Fibroblast of the conjunctiva (primary cell): ENCODE results near the gene BBS9.
A peak's percentile ranks its signal among the peaks of the same experiment; 100 is the strongest.
"Not testable (repeated sequence)": the region's sequence is repeated elsewhere in the genome, so short reads cannot be mapped to it uniquely, and the experiment has no call there.

Experiments
- DNase-seq: peaks from one replicate; pipeline ENCODE4 v3.0.0-alpha.2; 2010; ENCODE audit warnings: low read depth

The BBS9 gene

DNA sequence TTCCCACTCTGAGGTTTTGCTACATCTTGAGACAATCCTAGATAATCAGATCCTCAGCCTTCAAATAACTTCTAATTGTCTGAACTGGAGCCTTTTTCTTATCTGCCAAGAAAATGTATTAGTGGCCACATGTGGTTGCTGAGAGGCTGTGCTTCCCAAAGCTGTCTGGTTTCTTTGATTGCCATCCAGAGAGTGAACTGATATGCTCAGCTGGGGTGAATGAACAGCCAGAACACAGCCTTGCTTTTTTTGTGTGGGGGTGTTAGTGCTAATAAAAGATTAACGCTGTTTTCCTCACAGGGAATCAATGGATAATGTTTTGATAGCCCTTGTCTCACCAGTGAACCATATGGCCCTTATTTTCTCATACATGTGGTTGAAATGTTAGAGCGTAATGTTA, 66.9 kb downstream of the BBS9 start:
- no peak for DNase-seq

DNA sequence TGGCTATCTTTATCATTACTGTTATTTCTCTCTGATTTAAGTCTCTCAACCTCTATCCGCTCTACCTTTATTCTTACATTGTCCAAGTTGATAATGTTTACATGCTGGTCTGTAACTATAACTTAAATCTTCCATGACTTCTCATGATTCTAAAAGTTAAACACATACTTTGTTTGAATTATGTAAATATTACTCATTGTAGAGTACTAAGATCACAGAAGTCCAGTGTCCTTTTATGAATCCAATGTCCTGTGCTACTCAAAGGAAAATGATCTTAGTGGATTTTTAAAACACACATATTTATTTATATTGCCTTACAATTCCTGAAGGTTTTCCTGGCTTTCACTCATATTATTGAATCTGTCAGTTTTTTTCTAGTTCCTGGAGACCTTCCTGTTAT, 70.9 kb downstream of the BBS9 start:
- DNase-seq = no peak

DNA sequence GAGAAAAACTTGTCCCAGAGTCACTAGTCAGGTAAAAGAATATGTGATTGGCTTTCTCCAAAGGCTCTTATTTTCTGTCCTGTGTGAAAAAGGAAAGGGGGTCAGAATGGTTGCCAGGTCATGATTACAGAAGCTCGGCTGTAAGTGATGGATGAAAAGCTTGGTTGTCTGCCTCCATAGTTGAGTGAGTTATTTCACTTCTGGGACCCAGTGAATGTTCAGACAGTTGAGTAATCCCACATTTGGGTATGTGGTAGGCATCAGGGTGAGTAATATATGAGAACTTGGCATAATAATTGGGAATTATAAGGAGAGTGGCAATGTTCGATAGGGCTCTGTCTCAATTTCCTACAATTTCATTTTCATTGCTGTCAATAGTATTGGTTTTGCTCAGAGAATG, 72.5 kb downstream of the BBS9 start:
- no peak for DNase-seq

DNA sequence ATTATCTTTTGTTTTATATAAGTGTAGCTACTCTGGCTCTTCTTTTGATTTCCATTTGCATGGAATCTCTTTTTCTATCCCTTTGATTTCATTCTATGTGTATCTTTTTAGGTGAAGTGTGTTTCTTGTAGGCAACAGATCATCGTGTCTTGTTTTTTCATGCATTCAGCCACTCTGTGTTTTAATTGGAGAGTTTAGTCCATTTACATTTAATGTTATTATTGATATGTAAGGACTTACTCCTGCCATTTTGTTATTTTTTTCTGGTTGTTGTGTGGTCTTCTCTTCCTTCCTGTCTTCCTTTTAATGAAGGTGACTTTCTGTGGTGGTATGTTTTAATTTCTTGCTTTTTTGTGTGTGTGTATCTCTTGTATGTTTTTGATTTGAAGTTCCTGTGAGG, 81.6 kb downstream of the BBS9 start:
- DNase-seq = no peak

DNA sequence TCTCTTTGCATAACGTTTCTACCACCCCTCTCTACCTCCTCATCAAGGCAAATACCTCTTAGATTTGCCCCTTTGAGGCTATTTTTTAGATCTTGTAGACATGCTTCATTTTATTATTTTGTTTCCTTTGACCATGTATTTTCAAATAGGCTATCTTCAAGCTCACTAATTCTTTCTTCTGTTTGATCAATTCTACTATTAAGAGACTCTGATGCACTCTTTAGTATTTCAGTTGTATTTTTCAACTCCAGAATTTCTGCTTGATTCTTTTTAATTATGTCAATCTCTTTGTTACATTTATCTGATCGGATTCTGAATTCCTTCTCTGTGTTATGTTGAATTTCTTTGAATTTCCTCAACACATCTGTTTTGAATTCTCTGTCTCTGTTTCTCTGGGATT, 82.8 kb downstream of the BBS9 start:
- no peak for DNase-seq

DNA sequence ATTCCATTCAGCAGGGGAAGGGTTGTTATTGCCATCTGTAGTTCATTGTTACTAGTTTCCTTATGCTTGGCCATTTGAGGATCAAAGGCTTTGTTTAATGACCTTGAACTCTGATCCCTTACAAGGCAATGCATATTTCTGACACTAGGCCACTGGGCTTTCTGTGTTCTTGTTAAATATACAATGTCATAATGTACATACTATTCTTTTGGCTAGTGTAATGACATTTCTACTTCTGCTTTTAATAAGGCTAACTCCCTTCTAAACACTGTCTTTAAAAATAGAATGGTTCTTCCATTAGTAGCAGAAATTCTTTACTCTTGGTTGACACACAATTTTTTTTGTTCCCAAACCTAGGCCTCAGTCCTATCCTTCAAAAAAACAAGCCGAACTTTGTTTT, 86.6 kb downstream of the BBS9 start:
- no peak for DNase-seq

DNA sequence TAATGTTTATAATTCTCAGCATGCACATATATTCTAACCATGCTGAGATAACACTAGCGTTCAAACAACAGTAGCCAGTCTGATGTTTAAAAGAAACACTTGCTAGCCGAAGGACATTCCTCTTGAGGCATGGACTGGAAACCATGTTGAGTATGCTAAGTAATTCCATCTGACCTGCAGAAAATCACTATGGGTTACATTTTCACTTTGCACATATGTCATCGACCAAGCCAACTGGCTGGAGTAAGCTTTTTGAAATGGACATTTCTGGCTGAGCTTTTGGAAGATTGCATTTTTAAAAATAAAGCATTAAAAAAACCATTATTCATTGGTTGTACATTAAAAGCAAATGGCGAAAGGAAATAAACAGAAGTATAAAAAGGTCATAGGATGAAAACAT, 88.2 kb downstream of the BBS9 start:
- DNase-seq = no peak

DNA sequence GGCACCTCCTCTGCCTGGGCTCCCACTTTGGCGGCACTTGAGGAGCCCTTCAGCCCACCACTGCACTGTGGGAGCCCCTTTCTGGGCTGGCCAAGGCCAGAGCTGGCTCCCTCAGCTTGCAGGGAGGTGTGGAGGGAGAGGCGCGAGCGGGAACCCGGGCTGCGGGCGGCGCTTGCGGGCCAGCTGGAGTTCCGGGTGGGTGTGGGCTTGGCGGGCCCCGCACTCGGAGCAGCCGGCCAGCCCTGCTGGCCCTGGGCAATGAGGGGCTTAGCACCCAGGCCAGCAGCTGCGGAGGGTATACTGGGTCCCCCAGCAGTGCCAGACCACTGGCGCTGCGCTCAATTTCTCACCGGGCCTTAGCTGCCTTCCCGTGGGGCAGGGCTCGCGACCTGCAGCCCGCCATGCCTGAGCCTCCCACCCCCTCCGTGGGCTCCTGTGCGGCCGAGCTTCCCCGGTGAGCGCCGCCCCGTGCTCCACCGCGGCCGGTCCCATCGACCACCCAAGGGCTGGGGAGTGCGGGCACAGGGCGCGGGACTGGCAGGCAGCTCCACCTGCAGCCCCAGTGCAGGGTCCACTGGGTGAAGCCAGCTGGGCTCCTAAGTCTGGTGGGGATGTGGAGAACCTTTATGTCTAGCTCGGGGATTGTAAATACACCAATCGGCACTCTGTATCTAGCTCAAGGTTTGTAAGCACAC, 89.6 kb downstream of the BBS9 start:
- not testable (repeated sequence) for DNase-seq

DNA sequence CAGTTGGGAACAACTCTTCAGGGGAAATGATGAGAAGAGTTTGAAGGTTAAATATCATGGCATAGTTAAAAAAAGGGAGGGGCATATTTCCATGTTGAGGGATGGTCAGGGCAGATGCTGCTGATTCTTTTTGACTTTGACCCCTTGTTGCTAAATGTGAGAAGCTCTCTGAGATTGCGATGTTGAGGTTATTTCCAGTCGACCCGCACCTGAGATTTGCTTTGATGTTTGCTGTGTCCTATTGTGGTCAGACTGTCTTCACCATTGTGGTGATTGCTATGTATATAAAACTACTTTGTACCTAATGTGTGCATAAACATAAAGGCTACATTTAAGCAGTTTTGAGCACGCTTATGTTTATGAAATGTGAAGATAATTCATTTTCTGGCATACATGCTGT, 90.9 kb downstream of the BBS9 start:
- DNase-seq = no peak

DNA sequence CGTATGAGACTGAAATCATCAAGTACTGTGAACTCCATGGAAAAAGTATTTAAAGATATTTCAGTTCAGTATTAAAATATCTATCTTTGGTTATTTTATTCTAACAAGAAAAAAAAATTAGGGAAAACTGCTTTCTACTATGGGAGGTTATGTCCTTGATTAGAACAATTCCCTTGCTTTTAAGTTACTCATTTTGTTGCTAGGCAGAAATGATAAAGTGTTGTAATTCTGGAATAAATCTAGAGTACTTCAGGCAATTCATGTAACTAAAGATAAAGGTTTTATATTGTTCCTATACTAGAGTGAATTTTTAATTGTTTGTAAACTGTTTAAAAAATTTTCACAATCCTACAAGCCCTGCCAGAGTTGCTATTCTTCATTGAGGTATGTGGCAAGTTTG, 92.0 kb downstream of the BBS9 start:
- no peak for DNase-seq

DNA sequence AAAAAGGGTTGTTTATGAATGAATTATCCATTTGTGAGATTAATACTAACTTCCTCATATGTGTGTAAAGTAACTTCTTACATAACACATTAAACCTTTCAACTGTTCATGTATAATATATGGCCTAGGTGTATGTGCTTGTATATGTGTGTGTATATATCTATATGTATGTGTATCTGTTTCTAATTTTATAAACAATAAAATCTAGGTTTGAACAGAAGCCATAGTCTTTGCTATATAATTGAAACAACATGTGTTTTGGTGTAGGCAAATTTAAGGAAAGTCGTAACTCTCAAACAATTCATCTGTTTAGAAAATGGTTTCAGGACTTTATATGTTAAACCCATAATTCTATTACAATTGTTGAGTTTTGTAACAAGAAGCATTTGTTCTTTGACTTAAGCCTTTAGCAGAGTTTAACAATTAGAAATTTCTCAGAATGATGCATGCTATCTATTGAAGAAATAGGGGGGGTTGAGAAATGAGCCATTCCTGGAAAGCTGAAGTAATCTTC, 103.3 kb downstream of the BBS9 start:
- no peak for DNase-seq

DNA sequence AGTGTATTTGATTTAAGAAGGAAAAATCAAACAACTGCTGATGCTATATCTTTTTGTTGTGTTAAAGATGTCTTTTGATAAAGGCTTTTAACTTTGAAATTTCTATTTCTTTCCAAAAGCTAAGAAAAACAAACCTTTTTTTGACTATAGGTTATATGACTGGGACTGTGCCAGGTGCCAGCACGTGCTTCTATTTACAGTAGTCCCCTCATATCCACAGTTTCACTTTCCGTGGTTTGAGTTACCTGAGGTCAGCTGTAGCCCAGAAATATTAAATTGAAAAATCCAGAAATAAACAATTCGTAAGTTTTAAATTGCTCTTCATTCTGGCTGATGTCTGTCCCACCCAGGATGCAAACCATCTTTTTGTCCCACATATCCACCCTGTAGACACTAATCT, 104.3 kb downstream of the BBS9 start:
- no peak for DNase-seq

DNA sequence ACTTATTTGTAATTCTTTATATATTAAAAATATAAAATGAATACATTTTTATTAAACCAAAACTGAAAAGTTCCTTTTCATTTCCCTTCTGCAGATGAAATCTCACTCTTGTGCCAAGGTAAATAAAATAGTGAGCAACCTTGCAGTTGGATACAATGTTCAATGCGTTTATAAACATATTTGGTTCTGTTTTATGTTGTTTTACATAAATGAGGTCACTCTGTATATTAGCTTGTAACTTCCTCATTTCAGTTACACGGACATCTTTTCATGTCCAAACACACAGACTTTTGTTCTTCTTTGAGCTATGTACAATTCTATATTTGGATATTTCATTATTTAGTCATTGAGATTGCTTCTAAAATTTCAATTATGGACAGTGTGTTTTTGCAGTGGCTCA, 107.7 kb downstream of the BBS9 start:
- DNase-seq = no peak

DNA sequence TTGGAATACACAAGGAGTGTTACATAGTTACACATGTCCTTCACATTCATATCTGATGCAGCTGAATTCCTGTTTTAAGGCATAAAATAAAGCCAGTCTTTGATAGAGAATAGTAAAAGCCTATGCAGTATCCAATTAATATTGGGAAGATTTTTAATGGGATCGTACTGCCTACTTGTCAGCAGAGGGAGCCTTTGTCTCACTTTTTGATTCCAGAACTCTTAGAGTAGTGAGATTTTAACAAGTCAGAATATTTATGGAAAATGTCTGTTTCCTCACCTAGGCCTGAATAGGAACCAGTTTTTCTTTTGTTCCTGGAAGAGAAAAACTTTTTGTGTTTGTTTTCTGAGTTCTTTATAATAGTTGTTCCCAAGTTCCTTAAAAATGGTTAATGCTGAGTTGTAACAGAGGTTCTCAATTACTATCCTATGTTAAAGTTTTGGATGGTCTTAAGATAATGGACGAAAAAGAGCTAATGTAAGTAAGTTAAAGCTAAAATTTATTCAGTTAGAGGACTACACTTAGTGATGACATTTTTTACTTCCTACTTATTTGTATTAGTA, 114.0 kb downstream of the BBS9 start:
- peak; percentile 53 for DNase-seq

DNA sequence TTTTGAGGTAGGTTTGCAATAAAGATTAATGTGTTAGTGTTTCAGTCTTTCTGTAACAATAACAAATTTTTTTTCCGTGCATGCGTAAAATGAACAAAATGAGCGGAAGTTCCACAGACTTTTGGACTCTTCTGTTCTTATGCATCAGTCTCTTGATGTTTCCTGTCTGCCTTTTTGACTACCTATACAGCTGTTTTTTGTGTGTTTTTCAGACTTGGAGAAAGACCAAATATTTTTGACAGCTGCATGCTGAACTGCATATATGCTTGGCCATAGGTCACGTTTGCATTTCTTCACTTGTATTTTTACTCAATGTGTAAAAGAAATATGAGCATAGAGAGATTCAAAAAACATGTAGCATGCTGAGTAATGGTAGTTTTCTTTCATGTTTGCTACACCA, 119.3 kb downstream of the BBS9 start:
- DNase-seq = no peak

DNA sequence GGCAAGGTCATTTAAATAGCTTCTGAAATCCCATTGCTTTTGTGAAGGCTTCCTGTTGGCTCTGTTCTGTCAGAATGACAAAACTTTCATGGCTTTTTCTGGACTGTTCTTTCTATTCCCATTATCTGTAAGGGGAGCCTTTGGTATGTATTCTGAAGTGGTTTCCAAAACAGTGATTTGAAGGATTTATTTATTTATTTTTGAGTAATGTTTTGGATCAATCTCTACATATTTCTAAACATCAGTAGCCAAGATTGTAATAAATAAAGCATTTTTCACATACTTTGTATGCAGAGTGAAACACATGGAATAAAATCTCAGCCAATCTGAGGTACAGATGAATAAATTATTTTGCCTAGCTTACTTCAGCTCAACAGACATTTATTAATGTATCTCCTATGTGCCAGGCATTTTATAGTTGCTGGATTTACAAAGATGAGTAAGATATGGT, 121.1 kb downstream of the BBS9 start:
- DNase-seq = peak; percentile 70

DNA sequence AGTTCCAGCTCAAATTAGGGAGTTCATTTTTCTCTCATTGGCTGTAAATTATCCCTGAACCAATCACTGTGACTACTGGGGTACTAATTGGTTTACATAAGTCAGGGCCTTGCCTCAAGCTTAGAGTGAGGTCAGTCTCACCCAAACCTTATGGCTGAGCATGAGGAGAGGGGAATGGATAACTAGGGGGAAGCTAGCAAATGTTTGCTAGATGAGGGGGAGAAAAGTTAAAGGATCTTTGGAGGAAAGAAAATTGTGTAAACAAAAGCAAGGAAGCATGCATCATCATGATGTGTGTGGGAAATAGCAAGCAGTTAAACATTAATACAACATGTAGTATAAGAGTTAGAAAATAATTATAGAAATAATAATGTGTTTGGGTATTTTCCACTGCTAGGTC, 121.9 kb downstream of the BBS9 start:
- DNase-seq = no peak

DNA sequence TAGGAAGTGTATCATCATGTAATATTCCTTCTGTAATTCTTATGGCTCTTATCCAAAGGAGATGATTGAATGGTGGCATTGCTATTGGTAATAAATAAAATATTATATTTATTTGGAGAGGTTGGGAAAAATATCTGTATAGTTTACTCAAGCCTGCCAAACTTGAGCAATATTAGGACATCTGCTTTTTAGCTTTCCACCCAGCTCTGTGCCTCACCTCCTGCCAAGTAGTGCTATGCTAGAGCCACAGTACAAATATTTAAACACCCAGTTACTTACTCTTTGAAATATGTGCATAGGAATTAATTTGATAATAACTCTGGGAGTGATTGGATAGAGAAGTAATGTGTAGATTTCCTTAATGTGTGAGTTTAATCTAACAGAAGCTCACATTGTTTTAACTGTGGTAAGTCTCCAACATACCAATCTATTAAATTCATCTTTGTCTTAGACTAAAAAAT, 129.2 kb downstream of the BBS9 start:
- no peak for DNase-seq

DNA sequence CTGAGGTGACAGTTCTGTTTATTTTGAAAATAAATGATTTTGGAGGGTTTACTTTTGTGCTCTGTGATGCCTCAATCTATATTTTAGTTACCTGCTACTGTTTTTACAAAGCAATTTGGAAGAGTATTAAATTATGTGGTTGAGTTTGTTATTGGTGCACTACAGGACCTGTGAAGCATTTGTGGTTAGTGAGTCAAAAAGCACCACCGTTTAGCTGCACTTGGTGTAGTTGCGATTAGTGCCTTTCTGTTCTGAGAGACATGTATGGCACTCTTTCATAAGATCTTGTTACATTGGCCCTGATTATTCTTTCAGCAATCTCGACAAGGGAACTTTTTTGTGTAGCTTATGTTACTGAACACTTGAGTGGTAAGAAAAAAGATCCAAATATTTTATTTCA, 132.2 kb downstream of the BBS9 start:
- no peak for DNase-seq

DNA sequence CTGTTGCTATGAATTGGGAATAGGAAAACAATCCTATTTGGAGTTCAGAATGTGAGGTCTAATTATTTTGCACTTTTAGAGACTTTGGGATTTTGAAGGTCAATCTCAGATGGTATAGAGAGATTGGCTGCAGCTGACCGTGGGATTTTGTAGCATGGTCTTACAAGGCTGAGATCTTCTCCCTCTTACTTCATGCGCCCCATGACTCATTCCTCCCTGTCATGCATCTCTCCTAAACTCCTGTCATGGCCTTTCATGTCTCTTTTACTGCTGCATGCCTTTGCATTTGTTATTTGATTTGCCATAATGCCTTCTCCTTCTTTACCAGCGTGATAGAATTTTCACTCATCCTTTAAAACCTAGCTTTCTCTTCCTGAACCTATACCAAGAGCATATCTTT, 133.1 kb downstream of the BBS9 start:
- DNase-seq = no peak

DNA sequence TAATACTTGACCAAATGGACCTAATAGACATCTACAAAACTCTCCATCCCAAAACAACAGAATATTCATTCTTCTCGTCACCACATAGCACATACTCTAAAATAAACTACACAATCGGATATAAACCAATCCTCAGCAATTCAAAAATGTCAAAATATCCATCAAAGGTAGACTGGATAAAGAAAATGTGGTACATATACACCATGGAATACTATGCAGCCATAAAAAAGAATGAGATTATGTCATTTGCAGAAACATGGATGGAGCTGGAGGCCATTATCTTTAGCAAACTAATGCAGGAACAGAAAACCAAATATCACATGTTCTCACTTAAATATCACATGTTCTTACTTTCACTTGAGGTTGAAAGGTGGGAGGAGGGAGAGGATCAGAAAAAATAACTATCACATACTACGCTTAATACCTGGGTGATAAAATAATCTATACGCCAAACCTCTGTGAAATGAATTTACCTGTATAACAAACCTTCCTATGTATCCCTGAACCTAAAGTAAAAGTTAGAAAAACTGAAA, 142.5 kb downstream of the BBS9 start:
- not testable (repeated sequence) for DNase-seq

DNA sequence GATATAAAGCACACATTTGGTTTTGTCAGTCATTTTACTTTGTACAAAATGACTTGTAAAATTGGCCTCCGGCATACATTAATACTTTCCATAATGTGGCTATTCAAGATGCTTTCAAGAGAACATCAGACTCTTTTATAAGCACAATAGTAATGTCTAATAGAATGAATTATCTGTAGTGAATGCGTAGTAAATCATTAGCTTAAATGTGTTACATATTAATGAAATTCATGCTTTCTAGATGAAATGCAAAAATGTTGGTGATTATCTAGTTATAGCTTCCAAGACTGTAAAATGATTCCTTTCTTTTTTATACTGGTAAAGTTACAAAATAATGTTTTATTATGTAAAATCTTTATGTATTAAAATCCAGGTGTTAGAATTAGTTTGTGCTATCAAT, 144.0 kb downstream of the BBS9 start:
- no peak for DNase-seq

DNA sequence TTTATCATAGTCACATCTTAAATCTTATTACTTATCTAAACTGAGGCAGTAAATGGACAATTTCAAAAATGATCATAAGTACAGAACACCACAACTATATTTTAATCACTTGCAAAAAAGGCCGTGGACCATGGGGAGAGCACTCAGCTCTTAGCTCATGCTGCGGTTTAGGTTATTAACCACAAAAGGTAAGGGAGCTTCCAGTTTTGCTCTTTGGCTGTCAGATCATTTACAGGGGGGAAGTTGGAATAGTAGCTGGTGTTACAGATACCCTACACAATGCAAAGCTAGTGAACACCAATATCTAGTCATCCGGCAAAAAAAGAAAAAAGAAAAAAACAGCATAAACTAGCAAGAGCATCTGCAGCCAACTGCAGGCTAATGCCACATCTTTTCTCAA, 147.0 kb downstream of the BBS9 start:
- DNase-seq = no peak

DNA sequence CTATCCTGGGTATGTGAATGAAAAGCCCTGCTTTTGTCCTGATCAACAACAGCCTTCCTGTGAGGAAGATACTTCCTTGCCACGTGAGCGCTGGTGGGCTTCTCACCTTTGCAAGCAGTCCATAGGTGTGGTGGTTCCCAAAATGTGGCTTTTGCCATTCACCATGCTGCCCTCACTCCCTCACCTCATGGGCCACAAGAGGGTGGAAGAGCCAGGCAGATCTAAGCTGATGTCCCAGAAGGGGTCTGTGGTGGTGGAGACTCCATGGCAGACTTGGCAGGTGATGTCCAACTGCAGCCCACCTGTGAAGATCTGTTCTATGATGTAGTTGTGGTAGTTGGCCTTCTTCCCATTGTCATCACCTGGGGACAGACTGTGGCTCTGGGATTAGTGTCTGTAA, 147.4 kb downstream of the BBS9 start:
- DNase-seq = no peak
